Ovary (tissue), 3 donors: Measurements from ENCODE around the gene ZNF841.

Source experiments
- CTCF ChIP-seq, 3 donors: fragments of 450-650 bp in 2 of 3; fragments of 200-600 bp in 1 of 3; IDR thresholded peaks; one replicate each; pipeline versions ENCODE4 v1.5.1 to v1.8.0; 2016 to 2022; ENCODE audit warnings: antibody characterized with exemption in 3 of 3, mild to moderate bottlenecking in 1 of 3
- EP300 ChIP-seq: sonication (generic); formaldehyde crosslinking; IDR thresholded peaks from one replicate; pipeline ENCODE4 v1.6.1; 2017; ENCODE audit warnings: antibody characterized with exemption
- POLR2A ChIP-seq: fragments of 450-650 bp; IDR thresholded peaks from one replicate; pipeline ENCODE4 v1.6.1; 2017; ENCODE audit warnings: antibody characterized with exemption, mild to moderate bottlenecking, moderate library complexity
- donor health status: DM: no; HTN: no; CAD: no.

DNA sequence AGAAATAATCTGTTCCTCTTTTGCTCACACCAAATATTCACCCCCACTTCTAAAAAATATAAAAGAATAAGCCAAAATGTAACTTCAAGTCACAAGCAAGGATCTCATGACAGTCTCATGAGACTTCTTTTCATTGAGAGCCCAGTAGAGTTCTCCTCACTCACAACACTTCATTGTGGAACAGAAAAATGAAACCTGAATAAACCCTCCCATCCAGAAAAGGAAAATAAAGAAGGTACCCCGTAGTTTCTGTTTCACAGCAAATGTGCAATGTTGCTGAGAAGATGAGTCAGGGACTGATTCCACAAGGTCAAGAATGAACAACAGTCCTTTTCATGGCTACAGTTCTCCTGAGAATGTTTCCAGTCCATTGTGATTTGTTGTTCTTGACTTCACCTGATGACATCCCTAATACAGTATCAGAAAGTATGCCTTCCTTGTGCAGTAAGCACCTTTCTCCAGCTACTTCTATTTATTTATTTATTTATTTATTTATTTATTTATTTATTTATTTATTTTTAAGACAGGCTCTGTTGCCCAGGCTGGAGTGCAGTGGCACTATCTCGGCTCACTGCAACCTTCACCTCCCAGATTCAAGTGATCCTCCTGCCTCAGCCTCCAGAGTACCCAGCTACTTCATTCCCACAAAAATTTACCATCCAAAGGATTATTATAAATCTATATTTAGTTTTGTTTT lies 6.4 kb upstream of the ZNF841 start:
- TF ChIP-seq CTCF (IDR thresholded peaks at IDR 0.05) (no peak), EP300 (no peak), POLR2A (no peak)
